ENCODE results near the gene ZNF474.

ZNF474 gene

GRCh38 chr5:122119205-122119604 is 10.1 kb upstream of the ZNF474 start:
- no peak for DNase-seq

- DNase-seq = no peak
Measured at GRCh38 chr5:122120493-122120892, 8.9 kb upstream of the ZNF474 start.

GRCh38 chr5:122120957-122121356 is 8.4 kb upstream of the ZNF474 start:
- no peak for DNase-seq

- no peak for DNase-seq
Measured at GRCh38 chr5:122121479-122122465, 7.6 kb upstream of the ZNF474 start.

GRCh38 chr5:122124766-122125165 is 4.6 kb upstream of the ZNF474 start:
- no peak for DNase-seq

- no peak for DNase-seq
Measured at GRCh38 chr5:122126177-122126755, 3.1 kb upstream of the ZNF474 start.

- no peak for DNase-seq
Measured at GRCh38 chr5:122126756-122127321, 2.5 kb upstream of the ZNF474 start.

- DNase-seq = no peak
Measured at GRCh38 chr5:122130152-122130551, 806 bp downstream of the ZNF474 start.

GRCh38 chr5:122137702-122138101 is 8.4 kb downstream of the ZNF474 start:
- no peak for DNase-seq

- DNase-seq = no peak
Measured at GRCh38 chr5:122138356-122138755, 9.0 kb downstream of the ZNF474 start.

- no peak for DNase-seq
Measured at GRCh38 chr5:122140900-122141299, 11.6 kb downstream of the ZNF474 start.

- no peak for DNase-seq
Measured at GRCh38 chr5:122141751-122142150, 12.4 kb downstream of the ZNF474 start.

GRCh38 chr5:122142480-122143164 is 13.3 kb downstream of the ZNF474 start:
- DNase-seq = no peak

GRCh38 chr5:122144236-122144635 is 14.9 kb downstream of the ZNF474 start:
- DNase-seq = no peak

GRCh38 chr5:122145906-122146305 is 16.6 kb downstream of the ZNF474 start:
- DNase-seq = no peak

- DNase-seq = no peak
Measured at GRCh38 chr5:122149321-122150090, 20.2 kb downstream of the ZNF474 start.

- DNase-seq = no peak
Measured at GRCh38 chr5:122150215-122150614, 20.9 kb downstream of the ZNF474 start.

GRCh38 chr5:122151640-122152039 is 22.3 kb downstream of the ZNF474 start:
- DNase-seq = no peak

GRCh38 chr5:122152266-122152900 is 23.0 kb downstream of the ZNF474 start:
- DNase-seq = no peak

GRCh38 chr5:122153230-122153629 is 23.9 kb downstream of the ZNF474 start:
- DNase-seq = no peak

GRCh38 chr5:122153774-122154173 is 24.4 kb downstream of the ZNF474 start:
- DNase-seq = no peak

- no peak for DNase-seq
Measured at GRCh38 chr5:122154491-122154890, 25.1 kb downstream of the ZNF474 start.

Measured in NCI-H1436 (cell line).